GM12801 (cell line): ENCODE measurements around the gene ZFAND3.

Source experiments
- TF ChIP-seq, protein P1 (sequence below): IDR thresholded peaks from one replicate; pipeline ENCODE4 v1.5.1; 2011; ENCODE audit warnings: control low read depth; ENCODE audit not compliant: insufficient read length; ENCODE audit errors: extremely low read depth

The ZFAND3 gene

DNA sequence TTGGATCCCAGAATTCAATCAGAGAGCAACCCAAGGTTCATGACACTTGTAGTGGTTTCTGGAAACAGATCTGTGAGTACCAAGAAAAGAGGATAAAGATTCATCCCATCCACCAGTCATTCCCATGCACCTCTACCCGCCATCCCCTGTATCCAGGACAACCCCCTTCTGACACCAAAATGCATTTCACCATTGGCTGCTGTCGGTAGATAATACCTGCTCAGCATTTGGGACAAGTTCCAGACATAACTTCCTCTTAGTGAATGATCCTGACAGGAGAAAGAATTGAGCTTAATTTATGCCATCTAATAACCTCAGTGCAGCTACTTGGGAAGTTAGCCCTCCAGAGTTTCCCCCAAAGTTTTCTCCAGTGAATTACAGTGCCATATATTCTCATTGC is 329.1 kb downstream of the ZFAND3 start:
- TF ChIP-seq, protein P1, sequence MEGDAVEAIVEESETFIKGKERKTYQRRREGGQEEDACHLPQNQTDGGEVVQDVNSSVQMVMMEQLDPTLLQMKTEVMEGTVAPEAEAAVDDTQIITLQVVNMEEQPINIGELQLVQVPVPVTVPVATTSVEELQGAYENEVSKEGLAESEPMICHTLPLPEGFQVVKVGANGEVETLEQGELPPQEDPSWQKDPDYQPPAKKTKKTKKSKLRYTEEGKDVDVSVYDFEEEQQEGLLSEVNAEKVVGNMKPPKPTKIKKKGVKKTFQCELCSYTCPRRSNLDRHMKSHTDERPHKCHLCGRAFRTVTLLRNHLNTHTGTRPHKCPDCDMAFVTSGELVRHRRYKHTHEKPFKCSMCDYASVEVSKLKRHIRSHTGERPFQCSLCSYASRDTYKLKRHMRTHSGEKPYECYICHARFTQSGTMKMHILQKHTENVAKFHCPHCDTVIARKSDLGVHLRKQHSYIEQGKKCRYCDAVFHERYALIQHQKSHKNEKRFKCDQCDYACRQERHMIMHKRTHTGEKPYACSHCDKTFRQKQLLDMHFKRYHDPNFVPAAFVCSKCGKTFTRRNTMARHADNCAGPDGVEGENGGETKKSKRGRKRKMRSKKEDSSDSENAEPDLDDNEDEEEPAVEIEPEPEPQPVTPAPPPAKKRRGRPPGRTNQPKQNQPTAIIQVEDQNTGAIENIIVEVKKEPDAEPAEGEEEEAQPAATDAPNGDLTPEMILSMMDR = no peak

DNA sequence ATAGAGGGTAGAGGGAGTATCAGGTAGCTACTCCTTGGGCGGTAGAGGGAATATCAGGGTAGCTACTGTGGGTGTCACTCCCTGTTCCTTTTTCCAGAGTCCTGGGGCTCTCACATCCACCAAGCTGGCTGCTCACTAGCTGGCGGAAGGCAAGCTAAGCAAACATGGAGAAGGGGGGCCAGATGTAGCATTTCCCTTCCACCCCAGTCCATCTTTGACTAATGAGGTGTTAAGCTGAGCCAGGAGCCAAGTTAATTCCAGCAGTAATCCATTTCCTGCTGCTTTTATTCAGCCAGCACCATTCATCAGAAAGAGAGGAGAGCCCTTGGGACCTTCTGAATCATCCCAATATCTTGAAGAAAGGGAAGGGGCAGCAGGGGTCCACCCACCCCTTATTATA is 330.0 kb downstream of the ZFAND3 start:
- TF ChIP-seq, protein P1 = no peak

DNA sequence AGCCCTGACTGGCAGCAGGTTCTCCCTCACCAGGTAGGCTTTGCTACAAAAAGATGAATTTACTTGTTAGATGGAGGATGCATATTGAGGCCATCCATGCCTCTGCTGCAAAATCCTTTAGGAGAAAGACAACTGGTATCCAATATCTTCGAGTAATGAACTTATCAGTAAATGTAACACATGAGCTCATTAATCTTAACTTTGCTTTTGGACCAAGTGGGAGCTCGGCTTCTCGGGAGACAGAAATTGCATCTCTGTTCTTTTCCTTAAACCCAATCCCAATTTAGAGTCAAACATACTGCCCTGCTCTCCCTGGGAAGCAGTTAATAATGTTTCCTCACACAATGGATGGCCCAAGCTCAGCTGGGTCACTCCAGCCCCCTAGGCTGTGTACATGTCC is 330.5 kb downstream of the ZFAND3 start:
- TF ChIP-seq, protein P1 = no peak

DNA sequence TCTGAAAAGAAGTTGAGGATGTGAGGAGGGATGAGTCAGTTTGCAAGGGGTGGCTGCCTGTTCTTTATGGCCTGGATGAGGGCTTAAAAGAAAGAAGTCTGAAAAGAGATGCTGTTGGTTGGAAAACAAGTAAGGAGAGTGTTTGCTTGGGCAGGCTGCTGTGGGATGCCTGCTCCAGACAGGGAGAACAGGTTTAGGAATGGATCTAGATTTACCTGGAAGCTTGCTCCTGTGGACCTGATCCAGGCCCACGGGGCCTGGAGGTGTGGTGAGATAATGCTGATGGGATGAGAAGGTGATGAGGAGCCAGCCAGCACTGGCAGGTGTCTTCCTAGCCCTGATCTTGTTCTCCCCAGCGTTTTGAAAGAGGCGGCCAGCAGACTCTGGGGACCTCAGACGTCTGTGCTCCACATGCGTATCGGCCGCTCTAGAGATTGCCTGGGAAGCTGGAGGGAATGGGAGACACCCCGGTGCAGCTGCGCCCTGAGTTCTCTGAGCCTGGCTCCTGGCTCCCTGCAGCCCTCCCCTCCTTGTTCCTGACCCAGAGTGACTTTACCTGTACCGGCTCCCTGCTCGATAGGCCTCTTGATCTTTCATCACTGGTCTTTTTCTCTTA is 331.3 kb downstream of the ZFAND3 start:
- TF ChIP-seq, protein P1 = no peak

DNA sequence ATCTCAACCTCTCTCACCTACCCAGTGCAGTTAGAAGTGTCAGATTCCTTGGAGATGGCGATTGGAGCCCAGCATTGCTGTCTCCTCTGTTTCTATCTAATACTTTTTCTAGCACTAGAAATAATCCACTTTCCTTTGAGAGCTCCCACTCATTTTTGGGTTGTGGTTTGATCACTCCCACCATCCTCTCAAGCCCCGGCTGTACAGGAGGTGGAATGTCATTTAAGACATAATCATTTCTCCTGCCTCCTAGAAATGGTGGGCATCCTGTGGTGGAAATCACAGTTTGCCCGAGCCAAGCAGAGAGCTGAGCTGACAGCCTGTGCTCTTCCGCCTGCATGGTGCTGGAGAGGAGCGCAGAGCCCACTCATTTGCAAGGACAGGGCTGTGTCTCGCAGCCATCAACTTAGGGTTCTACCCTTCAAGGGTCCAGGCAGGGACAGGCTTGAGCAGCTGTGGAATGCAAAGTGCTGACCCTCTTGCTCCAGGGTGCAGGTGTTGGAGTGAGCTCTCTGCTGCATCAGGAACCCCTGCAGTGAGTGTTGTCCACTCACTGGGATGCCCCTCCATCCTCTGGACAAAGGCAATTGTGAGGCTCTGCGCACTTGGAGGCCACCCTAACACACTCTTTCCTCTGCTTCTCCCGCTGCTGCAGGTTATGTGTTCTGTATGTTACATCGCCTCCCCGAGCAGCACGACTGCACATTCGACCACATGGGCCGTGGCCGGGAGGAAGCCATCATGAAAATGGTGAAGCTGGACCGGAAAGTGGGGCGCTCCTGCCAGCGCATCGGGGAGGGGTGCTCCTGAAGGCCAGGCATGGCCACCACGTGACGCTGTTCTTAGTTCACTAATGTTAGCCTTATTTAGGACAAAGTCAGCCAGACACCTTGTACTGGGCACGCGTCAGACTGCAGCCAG is 332.3 kb downstream of the ZFAND3 start:
- TF ChIP-seq, protein P1 = no peak

DNA sequence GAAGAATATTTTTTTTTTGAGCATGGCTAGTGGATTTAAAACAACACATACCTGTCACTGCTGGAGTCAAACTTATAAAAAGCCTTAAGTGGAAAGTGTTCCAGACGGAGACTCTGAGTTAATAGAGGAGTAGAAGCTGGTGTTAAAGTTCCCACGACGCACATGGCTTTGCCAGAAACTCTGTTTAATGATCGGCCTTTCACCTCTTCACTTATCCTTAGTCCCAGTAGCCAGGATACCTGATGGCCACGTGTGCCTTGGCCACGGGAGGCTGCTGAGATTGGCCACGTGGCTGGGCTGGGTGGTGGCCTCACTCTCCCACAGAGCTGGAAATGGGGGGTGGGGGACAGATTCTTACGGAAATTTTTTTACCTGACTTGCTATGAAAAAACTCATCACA is 333.1 kb downstream of the ZFAND3 start:
- TF ChIP-seq, protein P1 = no peak

DNA sequence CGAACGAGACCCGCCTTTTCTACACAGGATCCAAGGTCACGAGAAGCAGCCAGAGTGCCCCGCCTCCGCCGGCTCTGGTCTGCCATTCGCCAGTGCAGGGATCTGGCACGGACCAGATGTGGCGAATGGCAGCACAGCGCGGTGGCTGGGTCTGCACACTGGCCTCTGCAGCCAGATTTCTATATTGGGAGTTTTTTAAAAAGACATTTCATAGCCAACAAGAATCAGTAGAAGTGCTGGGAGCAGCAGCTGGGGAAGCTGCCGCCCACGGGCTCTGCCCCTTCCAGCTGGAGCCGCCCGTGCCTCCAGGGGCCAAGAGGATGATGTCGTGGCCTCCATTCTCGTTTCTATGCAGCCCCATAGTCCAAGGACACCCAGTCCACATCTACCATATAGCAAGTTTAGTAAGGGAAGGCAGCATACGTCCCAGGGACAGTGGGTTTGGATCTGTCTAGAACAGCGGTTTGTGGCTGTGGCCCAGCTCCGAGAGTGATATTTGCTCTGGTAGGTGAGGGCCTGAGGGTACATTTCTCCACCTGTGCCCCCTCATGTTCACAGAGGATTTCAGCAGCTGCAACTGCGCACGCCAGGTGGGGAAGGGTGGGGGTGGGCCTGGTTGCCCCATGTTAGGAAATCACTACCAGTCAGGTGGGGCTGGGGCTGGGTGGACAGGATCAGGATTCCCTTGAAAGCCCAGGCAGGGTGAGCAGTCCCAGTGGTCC is 333.7 kb downstream of the ZFAND3 start:
- TF ChIP-seq, protein P1 = no peak
